ENCODE measurements around the gene PLCB3. TPM values are rescaled to one million over a fixed set of nuclear protein-coding genes. Genes with fewer than 3 reads are reported as not detected.

Gene PLCB3
- total and polyA plus RNA-seq, 2 of the 13 experiments (the other 11 are each of a cell fraction or from before 2014, with no cell fraction given) = 7.5 to 13.8 TPM

GRCh38 chr11:64240435-64241240, 10.7 kb upstream of the PLCB3 start, which contains the start of gene FKBP2 (continued):
- TF ChIP-seq UBTF (CRISPR knock-in tag; IDR thresholded peaks at IDR 0.05) (peak; percentile 30; the same call in 1 of the 2 replicates), ATF7 (IDR thresholded peaks at IDR 0.05) (no peak), ATF7 (CRISPR knock-in tag; IDR thresholded peaks at IDR 0.05) (no peak), TCF7L2 (IDR thresholded peaks at IDR 0.05; ENCODE audit: low read depth, low read length) (no peak), DPF2 (CRISPR knock-in tag; IDR thresholded peaks at IDR 0.05; ENCODE audit: borderline replicate concordance, low read depth) (no peak), ISL2 (CRISPR knock-in tag; IDR thresholded peaks at IDR 0.05) (peak; percentile 74), HNRNPK (IDR thresholded peaks at IDR 0.05; ENCODE audit: low read depth, low read length, poor library complexity, severe bottlenecking) (peak; percentile 41), ZBTB33 (CRISPR knock-in tag; IDR thresholded peaks at IDR 0.05) (no peak), ZNF138 (CRISPR knock-in tag; IDR thresholded peaks at IDR 0.05; ENCODE audit: low read depth) (no peak), ZSCAN30 (CRISPR knock-in tag; IDR thresholded peaks at IDR 0.05) (no peak), PATZ1 (CRISPR knock-in tag; IDR thresholded peaks at IDR 0.05) (peak; percentile 50; the same call in 1 of the 2 replicates), NR2C2 (CRISPR knock-in tag; IDR thresholded peaks at IDR 0.05; ENCODE audit: borderline replicate concordance) (peak; percentile 90), ATRX (CRISPR knock-in tag; IDR thresholded peaks at IDR 0.05; ENCODE audit: borderline replicate concordance) (no peak), ZNF160 (CRISPR knock-in tag; IDR thresholded peaks at IDR 0.05) (no peak; the same call in 1 of the 2 replicates), RORA (CRISPR knock-in tag; IDR thresholded peaks at IDR 0.05) (no peak), CENPT (CRISPR knock-in tag; IDR thresholded peaks at IDR 0.05; ENCODE audit: low read depth) (no peak)
